ENCODE data around the gene HS3ST2.
A peak's percentile ranks its signal among the peaks of the same experiment; 100 is the strongest.

Gene HS3ST2

DNA sequence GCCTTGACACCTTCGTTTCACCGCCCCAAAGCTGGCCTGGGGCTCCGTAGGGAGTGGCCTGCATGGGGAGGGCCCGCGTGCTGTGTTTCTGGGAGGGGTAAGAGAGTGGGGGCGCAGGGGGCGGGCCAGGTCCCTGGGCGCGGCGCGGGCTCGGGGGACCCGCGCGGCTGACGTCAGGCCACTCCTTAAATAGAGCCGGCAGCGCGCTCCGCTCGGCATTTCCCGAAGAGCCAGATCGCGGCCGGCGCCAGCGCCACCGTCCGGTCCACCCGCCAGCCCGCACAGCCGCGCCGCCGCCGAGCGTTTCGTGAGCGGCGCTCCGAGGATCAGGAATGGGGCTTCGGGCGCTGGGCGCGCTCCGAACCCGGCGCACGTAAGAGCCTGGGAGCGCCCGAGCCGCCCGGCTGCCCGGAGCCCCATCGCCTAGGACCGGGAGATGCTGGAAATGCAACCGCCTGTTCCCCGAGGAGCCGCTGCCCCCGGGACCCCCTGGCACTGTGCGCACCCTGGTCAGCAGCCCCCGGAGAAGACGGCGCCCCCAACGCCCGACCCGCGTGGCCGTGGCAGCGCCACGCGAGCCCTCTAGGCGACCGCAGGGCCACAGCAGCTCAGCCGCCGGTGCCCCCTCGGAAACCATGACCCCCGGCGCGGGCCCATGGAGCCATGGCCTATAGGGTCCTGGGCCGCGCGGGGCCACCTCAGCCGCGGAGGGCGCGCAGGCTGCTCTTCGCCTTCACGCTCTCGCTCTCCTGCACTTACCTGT, at the start of gene HS3ST2:
HS3ST2 (plus strand) TSS at position 215 of the 763 bp plus-strand sequence; CDS start at position 664, 449 bp downstream.
- H3K27ac ChIP-seq (ENCODE audit: extremely low read depth, low read depth, low read length), result no peak within 1 kb of the TSS
- H3K9me3 ChIP-seq (ENCODE audit: control insufficient read depth, insufficient read depth, low read depth, low read length), result no peaks in the 10 kb centered on the region
- ChIA-PET CTCF (interaction anchor here (0.5 to 2.1 kb wide), 7 partner anchors 17 to 203 kb away, joined by 3 to 9 read pairs (median 3); no protein-coding TSS in a partner anchor), POLR2A (no interaction called here)
- TF ChIP-seq, protein P1, sequence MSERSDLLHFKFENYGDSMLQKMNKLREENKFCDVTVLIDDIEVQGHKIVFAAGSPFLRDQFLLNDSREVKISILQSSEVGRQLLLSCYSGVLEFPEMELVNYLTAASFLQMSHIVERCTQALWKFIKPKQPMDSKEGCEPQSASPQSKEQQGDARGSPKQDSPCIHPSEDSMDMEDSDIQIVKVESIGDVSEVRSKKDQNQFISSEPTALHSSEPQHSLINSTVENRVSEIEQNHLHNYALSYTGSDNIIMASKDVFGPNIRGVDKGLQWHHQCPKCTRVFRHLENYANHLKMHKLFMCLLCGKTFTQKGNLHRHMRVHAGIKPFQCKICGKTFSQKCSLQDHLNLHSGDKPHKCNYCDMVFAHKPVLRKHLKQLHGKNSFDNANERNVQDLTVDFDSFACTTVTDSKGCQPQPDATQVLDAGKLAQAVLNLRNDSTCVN (tag by site-specific recombination; optimal IDR thresholded peaks at IDR 0.05), result peak; percentile 54
- TF ChIP-seq ZNF660 (tag by site-specific recombination; IDR thresholded peaks at IDR 0.05) (0 out of 2 replicates have a peak, but pooled peaks have one; percentile 34), SP2 (tag by site-specific recombination; IDR thresholded peaks at IDR 0.05) (no peak), ZNF202 (tag by site-specific recombination; IDR thresholded peaks at IDR 0.05; ENCODE audit: borderline replicate concordance) (no peak), SP3 (tag by site-specific recombination; IDR thresholded peaks at IDR 0.05) (peak; percentile 46), ZFHX2 (tag by site-specific recombination; conservative IDR thresholded peaks at IDR 0.05) (0 out of 2 replicates have a peak, but pooled peaks have one; percentile 5), ZNF335 (tag by site-specific recombination; conservative IDR thresholded peaks at IDR 0.05) (0 out of 2 replicates have a peak, but pooled peaks have one; percentile 22)
- TF ChIP-seq, protein P2, sequence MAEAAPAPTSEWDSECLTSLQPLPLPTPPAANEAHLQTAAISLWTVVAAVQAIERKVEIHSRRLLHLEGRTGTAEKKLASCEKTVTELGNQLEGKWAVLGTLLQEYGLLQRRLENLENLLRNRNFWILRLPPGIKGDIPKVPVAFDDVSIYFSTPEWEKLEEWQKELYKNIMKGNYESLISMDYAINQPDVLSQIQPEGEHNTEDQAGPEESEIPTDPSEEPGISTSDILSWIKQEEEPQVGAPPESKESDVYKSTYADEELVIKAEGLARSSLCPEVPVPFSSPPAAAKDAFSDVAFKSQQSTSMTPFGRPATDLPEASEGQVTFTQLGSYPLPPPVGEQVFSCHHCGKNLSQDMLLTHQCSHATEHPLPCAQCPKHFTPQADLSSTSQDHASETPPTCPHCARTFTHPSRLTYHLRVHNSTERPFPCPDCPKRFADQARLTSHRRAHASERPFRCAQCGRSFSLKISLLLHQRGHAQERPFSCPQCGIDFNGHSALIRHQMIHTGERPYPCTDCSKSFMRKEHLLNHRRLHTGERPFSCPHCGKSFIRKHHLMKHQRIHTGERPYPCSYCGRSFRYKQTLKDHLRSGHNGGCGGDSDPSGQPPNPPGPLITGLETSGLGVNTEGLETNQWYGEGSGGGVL (tag by site-specific recombination; IDR thresholded peaks at IDR 0.05), result peak; percentile 59; the same call in 1 of the 2 replicates
- TF ChIP-seq, protein P3, sequence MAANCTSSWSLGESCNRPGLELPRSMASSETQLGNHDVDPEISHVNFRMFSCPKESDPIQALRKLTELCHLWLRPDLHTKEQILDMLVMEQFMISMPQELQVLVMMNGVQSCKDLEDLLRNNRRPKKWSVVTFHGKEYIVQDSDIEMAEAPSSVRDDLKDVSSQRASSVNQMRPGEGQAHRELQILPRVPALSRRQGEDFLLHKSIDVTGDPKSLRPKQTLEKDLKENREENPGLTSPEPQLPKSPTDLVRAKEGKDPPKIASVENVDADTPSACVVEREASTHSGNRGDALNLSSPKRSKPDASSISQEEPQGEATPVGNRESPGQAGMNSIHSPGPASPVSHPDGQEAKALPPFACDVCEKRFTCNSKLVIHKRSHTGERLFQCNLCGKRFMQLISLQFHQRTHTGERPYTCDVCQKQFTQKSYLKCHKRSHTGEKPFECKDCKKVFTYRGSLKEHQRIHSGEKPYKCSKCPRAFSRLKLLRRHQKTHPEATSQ (tag by site-specific recombination; IDR thresholded peaks at IDR 0.05), result no peak
- TF ChIP-seq, protein P4, sequence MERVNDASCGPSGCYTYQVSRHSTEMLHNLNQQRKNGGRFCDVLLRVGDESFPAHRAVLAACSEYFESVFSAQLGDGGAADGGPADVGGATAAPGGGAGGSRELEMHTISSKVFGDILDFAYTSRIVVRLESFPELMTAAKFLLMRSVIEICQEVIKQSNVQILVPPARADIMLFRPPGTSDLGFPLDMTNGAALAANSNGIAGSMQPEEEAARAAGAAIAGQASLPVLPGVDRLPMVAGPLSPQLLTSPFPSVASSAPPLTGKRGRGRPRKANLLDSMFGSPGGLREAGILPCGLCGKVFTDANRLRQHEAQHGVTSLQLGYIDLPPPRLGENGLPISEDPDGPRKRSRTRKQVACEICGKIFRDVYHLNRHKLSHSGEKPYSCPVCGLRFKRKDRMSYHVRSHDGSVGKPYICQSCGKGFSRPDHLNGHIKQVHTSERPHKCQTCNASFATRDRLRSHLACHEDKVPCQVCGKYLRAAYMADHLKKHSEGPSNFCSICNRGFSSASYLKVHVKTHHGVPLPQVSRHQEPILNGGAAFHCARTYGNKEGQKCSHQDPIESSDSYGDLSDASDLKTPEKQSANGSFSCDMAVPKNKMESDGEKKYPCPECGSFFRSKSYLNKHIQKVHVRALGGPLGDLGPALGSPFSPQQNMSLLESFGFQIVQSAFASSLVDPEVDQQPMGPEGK (tag by site-specific recombination; IDR thresholded peaks at IDR 0.05), result peak; percentile 31; the same call in 1 of the 2 replicates
- no peaks in the 10 kb centered on the region for H3K36me3 ChIP-seq (ENCODE audit: control insufficient read depth in 2 of 2, insufficient read depth in 1 of 2, low read length in 2 of 2)
- H3K4me1 ChIP-seq (ENCODE audit: control insufficient read depth, insufficient read depth, low read length), result peaks cover 3% of the 10 kb centered on the region; the same call in 1 of the 2 replicates
- H3K4me3 ChIP-seq (ENCODE audit: low read depth, low read length), result peak within 1 kb of the TSS; percentile 10

DNA sequence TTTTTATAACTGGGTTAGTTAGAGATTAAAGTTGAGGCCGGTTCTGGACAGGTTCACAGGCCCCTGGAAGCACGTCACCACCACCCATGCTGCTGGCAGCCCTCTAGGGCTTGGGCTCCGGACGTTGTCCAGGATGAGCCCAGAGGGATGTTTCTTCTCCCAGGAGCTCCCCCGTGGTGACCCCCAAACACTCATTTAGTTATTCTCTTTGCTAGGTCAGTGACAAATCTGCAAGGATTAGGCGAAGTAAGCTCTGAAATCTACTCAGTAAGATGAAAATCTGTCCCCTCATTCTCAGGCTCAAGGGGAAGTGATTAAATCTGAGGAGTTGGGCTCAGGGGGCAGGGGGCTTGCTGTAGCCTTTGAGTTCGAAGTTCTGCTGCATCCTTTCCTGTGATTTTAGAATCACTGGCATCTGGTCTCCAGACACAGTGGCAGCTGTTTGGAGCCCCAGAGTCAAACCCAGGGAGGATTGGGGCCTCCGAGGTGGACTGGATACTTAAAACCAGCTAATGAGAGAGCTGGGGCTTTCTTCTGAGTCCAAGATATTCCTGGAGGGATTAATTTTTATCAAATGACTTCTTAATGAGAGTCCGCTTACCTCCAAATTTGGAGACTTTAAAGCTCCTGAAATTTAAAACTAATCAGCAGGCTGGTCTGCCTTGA, 49.2 kb upstream of the HS3ST2 start:
- Histone ChIP-seq H3K4me1 (ENCODE audit: control insufficient read depth, insufficient read depth, low read length) (peaks cover 4% of the 10 kb centered on the region; the same call in 1 of the 2 replicates), H3K4me3 (ENCODE audit: low read depth, low read length) (no peak overlapping the region), H3K36me3 (ENCODE audit: control insufficient read depth in 2 of 2, insufficient read depth in 1 of 2, low read length in 2 of 2) (no peaks in the 10 kb centered on the region), H3K9me3 (ENCODE audit: control insufficient read depth, insufficient read depth, low read depth, low read length) (no peaks in the 10 kb centered on the region), H3K27ac (ENCODE audit: extremely low read depth, low read depth, low read length) (no peak overlapping the region)
- POLR2A ChIA-PET, result no interaction called here
- CTCF ChIA-PET, result no interaction called here
- TF ChIP-seq RBAK (tag by site-specific recombination; IDR thresholded peaks at IDR 0.05), result no peak
- no peak for TF ChIP-seq IKZF3 (tag by site-specific recombination; IDR thresholded peaks at IDR 0.05)
- no peak for TF ChIP-seq ZXDB (tag by site-specific recombination; IDR thresholded peaks at IDR 0.05)
- no peak for TF ChIP-seq ZFP3 (tag by site-specific recombination; IDR thresholded peaks at IDR 0.05; ENCODE audit: low read depth)
- TF ChIP-seq, protein P5, sequence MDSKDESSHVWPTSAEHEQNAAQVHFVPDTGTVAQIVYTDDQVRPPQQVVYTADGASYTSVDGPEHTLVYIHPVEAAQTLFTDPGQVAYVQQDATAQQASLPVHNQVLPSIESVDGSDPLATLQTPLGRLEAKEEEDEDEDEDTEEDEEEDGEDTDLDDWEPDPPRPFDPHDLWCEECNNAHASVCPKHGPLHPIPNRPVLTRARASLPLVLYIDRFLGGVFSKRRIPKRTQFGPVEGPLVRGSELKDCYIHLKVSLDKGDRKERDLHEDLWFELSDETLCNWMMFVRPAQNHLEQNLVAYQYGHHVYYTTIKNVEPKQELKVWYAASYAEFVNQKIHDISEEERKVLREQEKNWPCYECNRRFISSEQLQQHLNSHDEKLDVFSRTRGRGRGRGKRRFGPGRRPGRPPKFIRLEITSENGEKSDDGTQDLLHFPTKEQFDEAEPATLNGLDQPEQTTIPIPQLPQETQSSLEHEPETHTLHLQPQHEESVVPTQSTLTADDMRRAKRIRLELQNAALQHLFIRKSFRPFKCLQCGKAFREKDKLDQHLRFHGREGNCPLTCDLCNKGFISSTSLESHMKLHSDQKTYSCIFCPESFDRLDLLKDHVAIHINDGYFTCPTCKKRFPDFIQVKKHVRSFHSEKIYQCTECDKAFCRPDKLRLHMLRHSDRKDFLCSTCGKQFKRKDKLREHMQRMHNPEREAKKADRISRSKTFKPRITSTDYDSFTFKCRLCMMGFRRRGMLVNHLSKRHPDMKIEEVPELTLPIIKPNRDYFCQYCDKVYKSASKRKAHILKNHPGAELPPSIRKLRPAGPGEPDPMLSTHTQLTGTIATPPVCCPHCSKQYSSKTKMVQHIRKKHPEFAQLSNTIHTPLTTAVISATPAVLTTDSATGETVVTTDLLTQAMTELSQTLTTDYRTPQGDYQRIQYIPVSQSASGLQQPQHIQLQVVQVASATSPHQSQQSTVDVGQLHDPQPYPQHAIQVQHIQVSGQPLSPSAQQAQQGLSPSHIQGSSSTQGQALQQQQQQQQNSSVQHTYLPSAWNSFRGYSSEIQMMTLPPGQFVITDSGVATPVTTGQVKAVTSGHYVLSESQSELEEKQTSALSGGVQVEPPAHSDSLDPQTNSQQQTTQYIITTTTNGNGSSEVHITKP (tag by site-specific recombination; IDR thresholded peaks at IDR 0.05), result no peak
- no peak for TF ChIP-seq ZNF529 (tag by site-specific recombination; IDR thresholded peaks at IDR 0.05; ENCODE audit: insufficient replicate concordance)
- TF ChIP-seq ZNF239 (tag by site-specific recombination; IDR thresholded peaks at IDR 0.05), result no peak
- TF ChIP-seq HOXC10 (CRISPR knock-in tag; IDR thresholded peaks at IDR 0.05), result no peak
- no peak for TF ChIP-seq ZNF501 (tag by site-specific recombination; IDR thresholded peaks at IDR 0.05)
- no peak for TF ChIP-seq ZNF138 (tag by site-specific recombination; IDR thresholded peaks at IDR 0.05; ENCODE audit: borderline replicate concordance)
- TF ChIP-seq OVOL3 (tag by site-specific recombination; IDR thresholded peaks at IDR 0.05), result no peak
- TF ChIP-seq ZNF112 (tag by site-specific recombination; IDR thresholded peaks at IDR 0.05), result no peak
- TF ChIP-seq ZNF530 (tag by site-specific recombination; IDR thresholded peaks at IDR 0.05; ENCODE audit: low read depth), result no peak
